Ovary (tissue), 10 donors: ENCODE measurements around the gene RAD51AP2. TPM values are rescaled to one million over a fixed set of nuclear protein-coding genes. Genes with fewer than 3 reads are reported as not detected.
"Not testable (repeated sequence)": the region's sequence is repeated elsewhere in the genome, so short reads cannot be mapped to it uniquely, and the experiment has no call there.

Source experiments
- DNase-seq, 5 donors: peaks; one replicate each; pipeline ENCODE4 v3.0.0-alpha.2; 2019 to 2020
- H3K27ac ChIP-seq, 2 donors: fragments of 200-600 bp; one replicate each; pipeline versions ENCODE4 v1.5.1 to v1.8.0; 2019 to 2022
- H3K27me3 ChIP-seq: fragments of 200-600 bp; one replicate; pipeline ENCODE4 v1.8.0; 2022
- H3K36me3 ChIP-seq: fragments of 200-600 bp; sonication (generic); one replicate; pipeline ENCODE4 v1.5.1; 2019
- H3K4me1 ChIP-seq: one replicate; pipeline ENCODE4 v1.8.1; 2013; ENCODE audit warnings: mild to moderate bottlenecking, moderate library complexity; ENCODE audit not compliant: insufficient read depth
- H3K4me3 ChIP-seq: fragments of 200-600 bp; sonication (generic); one replicate; pipeline ENCODE4 v1.5.1; 2017
- H3K9me3 ChIP-seq, 2 donors: fragments of 200-600 bp in 1 of 2; sonication (generic) in 1 of 2; one replicate each; pipeline versions ENCODE4 v1.5.1 to v1.8.1; 2013 to 2019; ENCODE audit warnings: mild to moderate bottlenecking in 1 of 2, moderate library complexity in 1 of 2
- EP300 ChIP-seq: sonication (generic); formaldehyde crosslinking; IDR thresholded peaks from one replicate; pipeline ENCODE4 v1.6.1; 2017; ENCODE audit warnings: antibody characterized with exemption
- POLR2A ChIP-seq: fragments of 450-650 bp; IDR thresholded peaks from one replicate; pipeline ENCODE4 v1.6.1; 2017; ENCODE audit warnings: antibody characterized with exemption, mild to moderate bottlenecking, moderate library complexity
- WGBS, 3 donors: extraction: QIAGEN DNeasy Blood & Tissue Kit in 1 of 3; methylation state at CpG; one replicate each; pipeline versions ENCODE4 v1.1.5 to v1.1.7; 2013 to 2017; 5-methylcytosine and 5-hydroxymethylcytosine counted together
- intact Hi-C, 4 donors: fragments of 100-400 bp; cut with DNase I; formaldehyde crosslinking; loops; one replicate each; pipeline versions ENCODE4 v1.11.0 to v1.15.1; 2022 to 2023
- long read RNA-seq, 3 donors: library from polyadenylated mRNA in 2 of 3; unstranded in 2 of 3; transcript quantifications; one replicate each; pipeline ENCODE4 v2.0.0 and lab custom pipeline, GENCODE V29; 2021 to 2026
- polyA plus RNA-seq, 2 donors: library from polyadenylated mRNA; stranded (reverse); fragments of 200-250 nt in 1 of 2; fragments of 350-450 nt in 1 of 2; fragmentation: Illumina TruSeq in 1 of 2; extraction: RNeasy Lipid Tissue Mini Kit (QIAGEN cat#74804) in 1 of 2; gene quantifications; one replicate each; pipeline ENCODE4 v1.2.3, GENCODE V29; 2013 to 2014
- total RNA-seq, 7 donors: library from RNA; depleted of rRNA in 2 of 7; stranded (reverse); fragments of >200 nt in 2 of 7; fragmentation: NEBNext Ultra II Directional in 3 of 7; extraction: Animal tissue kit (Norgen Biotek cat#: 25700) in 3 of 7; gene quantifications; one replicate each; pipeline versions ENCODE4 v1.1.0 to v1.2.4, GENCODE V29; 2016 to 2023
- TF ChIP-seq, protein P1 (sequence below), 3 donors: fragments of 450-650 bp in 2 of 3; fragments of 200-600 bp in 1 of 3; IDR thresholded peaks; one replicate each; pipeline versions ENCODE4 v1.5.1 to v1.8.0; 2016 to 2022; ENCODE audit warnings: antibody characterized with exemption in 3 of 3, mild to moderate bottlenecking in 1 of 3
- donor health status: DM: no; HTN: no; CAD: no; lungs with moderate emphysema.
- donor health status: DM: no; HTN: no; CAD: no.
- donor health status: Bipolar disorder and iron deficiency.
- donor health status: DM: yes; HTN: yes; CAD: no.
- donor health status: DM: no; HTN: no; CAD: no.
- donor health status: DM: yes; HTN: yes; CAD: no.

Gene RAD51AP2
- total RNA-seq (under 1 TPM; 0.05 to 0.24 (median 0.10) TPM), polyA plus RNA-seq (under 1 TPM; 0.02 to 0.05 TPM)
- long read RNA-seq, donor 1, partial matches to known transcripts = 0 of 1 reads
- long read RNA-seq, donor 1, other reads (novel, unspliced or antisense) = 1 of 1 reads
- long read RNA-seq, donor 2, transcript RAD51AP2-201 (3 exons, 3,724 nt) = major isoform, 19 of 29 reads
- long read RNA-seq, donor 2, partial matches to known transcripts = 10 of 29 reads
- long read RNA-seq, donor 2, other reads (novel, unspliced or antisense) = 0 of 29 reads
- long read RNA-seq, donor 3 = 0 reads

DNA sequence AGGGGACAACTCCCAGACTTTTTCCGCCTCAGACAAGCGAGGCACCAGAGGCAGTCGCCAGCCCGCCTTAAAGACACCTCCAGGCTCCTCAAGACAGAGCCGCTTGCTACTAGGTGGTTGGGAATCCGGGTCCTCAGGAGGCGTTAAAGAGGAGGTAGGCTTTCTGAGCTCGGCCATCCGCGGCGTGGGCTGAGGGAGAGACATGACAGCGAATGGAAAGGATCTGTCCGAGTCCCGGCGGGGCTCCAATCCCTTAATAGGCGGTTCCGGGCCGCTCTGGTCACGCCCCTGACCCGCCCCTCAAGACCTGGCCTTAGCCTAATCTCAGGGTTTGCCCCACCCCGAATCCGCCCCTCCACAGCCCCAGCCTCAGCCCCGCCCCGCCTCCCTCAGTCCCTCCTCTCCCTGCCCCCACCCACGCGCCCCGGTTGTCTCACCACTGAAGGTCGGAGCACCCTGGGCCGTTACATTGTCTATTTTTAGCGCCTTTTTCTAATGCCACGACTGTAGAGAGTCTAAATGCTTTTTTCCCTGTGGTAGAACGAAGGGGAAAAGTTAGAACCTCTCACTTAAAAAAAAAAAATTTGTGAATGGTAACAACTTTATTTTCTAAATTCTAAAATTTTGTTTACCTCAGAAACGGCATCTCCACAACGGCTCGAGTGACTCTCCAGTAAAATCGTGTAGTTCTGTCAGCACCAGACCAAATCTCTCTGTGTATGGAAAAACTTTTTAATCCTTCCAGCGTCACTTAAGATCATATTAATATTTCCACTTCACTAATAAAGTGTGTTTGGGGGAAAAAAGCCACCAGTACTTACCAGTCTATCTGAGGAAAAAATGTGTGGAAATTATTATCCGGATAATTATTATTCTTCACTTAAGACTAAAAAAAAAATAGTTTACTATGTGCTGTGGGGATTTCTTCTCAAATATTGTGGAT is at the start of gene RAD51AP2:
RAD51AP2 (minus strand) TSS at position 229 of the 943 bp plus-strand sequence; CDS start at position 204, 25 bp downstream.
- Histone ChIP-seq H3K36me3 (no peaks in the 10 kb centered on the region), H3K27ac (peak within 1 kb of the TSS in 1 of 2 donors; percentile 71), H3K4me1 (no peaks in the 10 kb centered on the region), H3K9me3 (no peaks in the 10 kb centered on the region), H3K4me3 (peak within 1 kb of the TSS; percentile 41), H3K27me3 (no peaks in the 10 kb centered on the region)
- intact Hi-C loops = no loop called here
- DNase-seq = peak; percentile 89 to 94 (median 93)
- TF ChIP-seq EP300 = no peak
- TF ChIP-seq, protein P1, sequence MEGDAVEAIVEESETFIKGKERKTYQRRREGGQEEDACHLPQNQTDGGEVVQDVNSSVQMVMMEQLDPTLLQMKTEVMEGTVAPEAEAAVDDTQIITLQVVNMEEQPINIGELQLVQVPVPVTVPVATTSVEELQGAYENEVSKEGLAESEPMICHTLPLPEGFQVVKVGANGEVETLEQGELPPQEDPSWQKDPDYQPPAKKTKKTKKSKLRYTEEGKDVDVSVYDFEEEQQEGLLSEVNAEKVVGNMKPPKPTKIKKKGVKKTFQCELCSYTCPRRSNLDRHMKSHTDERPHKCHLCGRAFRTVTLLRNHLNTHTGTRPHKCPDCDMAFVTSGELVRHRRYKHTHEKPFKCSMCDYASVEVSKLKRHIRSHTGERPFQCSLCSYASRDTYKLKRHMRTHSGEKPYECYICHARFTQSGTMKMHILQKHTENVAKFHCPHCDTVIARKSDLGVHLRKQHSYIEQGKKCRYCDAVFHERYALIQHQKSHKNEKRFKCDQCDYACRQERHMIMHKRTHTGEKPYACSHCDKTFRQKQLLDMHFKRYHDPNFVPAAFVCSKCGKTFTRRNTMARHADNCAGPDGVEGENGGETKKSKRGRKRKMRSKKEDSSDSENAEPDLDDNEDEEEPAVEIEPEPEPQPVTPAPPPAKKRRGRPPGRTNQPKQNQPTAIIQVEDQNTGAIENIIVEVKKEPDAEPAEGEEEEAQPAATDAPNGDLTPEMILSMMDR (IDR thresholded peaks at IDR 0.05) = no peak
- no peak for TF ChIP-seq POLR2A
- 1 to 3% (median 2%) methylated on average over 38 of the region's 38 CpGs for WGBS, 3 donors

DNA sequence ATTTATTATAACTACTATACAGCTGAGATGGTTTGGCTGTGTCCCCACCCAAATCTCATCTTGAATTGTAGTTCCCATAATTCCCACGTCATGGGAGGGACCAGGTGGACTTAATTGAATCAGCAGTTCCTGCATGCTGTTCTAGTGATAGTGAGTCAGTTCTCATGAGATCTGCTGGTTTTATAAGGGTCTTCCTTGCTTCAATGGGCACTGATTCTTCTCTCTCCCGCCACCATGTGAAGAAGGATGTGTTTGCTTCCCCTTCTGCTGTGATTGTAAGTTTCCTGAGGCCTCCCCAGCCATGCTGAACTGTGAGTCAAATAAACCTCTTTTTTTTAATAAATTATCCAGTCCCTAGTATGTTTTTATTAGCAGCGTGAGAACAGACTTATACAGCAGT is 47.5 kb upstream of the RAD51AP2 start:
- H3K4me1 ChIP-seq, intact Hi-C loops, H3K27me3 ChIP-seq, H3K9me3 ChIP-seq, DNase-seq, H3K36me3 ChIP-seq, H3K27ac ChIP-seq, H3K4me3 ChIP-seq: not testable (repeated sequence)
- WGBS, 3 donors = 85 to 92% (median 87%) methylated on average over 3 of the region's 3 CpGs

DNA sequence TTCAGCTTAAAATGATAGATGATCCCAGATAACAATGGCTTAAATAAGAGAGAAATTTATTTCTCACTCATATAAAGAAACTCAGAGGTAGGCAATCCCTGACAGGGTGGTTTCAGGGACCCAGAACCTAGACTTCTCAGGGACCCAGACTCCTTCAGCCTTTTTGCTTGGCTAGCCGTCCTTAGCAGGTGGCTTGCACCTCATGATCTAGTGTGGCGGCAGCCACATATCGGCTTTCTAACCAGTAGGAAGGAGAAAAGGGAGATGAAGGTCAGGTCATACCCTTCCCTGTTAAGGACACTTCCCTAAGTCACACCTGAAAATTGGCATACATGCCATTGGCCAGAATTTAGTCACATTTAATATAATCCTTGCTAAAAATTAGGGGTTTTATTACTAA is 40.6 kb upstream of the RAD51AP2 start:
- intact Hi-C loops = no loop called here
- DNase-seq = no peak
- H3K36me3 ChIP-seq = no peaks in the 10 kb centered on the region
- H3K4me3 ChIP-seq = no peak overlapping the region
- H3K9me3 ChIP-seq = no peaks in the 10 kb centered on the region
- H3K4me1 ChIP-seq = no peaks in the 10 kb centered on the region
- no peaks in the 10 kb centered on the region for H3K27me3 ChIP-seq
- 82 to 93% (median 92%) methylated on average over 3 of the region's 3 CpGs for WGBS, 3 donors
- H3K27ac ChIP-seq = no peak overlapping the region
- no peak for TF ChIP-seq POLR2A
- TF ChIP-seq EP300 = no peak
- TF ChIP-seq, protein P1 (IDR thresholded peaks at IDR 0.05) = no peak

DNA sequence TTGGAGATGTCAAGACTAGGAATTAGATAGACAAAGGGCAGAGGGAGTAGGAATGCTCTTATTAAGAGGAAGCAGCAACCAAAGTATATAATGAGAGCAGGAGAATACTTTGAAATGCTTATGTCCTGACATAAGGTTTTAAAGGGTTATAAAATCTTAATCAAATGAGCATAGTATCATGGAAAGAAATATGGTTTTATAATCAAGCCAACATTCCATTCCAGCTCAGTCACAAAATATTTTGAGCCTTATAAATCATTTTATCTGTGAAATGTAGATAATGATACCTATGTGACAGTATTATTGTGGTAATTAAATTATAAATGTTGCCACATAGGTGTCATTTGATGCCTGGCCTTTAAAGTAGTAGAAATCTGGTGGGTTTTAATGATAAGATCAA is 39.8 kb upstream of the RAD51AP2 start:
- no peak overlapping the region for H3K27ac ChIP-seq
- H3K9me3 ChIP-seq = no peaks in the 10 kb centered on the region
- H3K27me3 ChIP-seq = no peaks in the 10 kb centered on the region
- no peak overlapping the region for H3K4me3 ChIP-seq
- DNase-seq = no peak
- TF ChIP-seq POLR2A = no peak
- TF ChIP-seq, protein P1 (IDR thresholded peaks at IDR 0.05) = no peak
- TF ChIP-seq EP300 = no peak
- intact Hi-C loops = no loop called here
- H3K4me1 ChIP-seq = no peaks in the 10 kb centered on the region
- no peaks in the 10 kb centered on the region for H3K36me3 ChIP-seq

DNA sequence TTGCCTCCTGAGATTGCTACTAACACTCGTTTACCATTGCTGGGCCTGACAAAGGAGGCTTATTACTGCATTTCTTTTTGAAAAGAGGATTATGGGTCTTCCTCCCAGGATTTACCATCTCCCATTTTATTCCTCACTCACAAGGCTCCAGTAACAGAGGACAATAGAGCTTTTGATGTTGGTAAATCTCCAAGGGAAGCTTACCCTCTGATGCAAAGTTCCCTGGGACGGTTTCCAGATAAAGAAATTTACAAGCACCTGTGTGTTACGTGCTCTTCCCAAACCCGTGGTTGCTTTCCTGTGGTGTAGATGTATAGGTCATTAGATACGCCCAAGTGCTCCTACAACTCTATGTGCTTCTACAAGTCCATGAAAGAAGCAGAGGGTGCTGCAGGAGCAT is 39.4 kb upstream of the RAD51AP2 start:
- Histone ChIP-seq H3K27ac (no peak overlapping the region), H3K4me3 (no peak overlapping the region), H3K9me3 (no peaks in the 10 kb centered on the region), H3K36me3 (no peaks in the 10 kb centered on the region), H3K27me3 (no peaks in the 10 kb centered on the region), H3K4me1 (no peaks in the 10 kb centered on the region)
- no peak for DNase-seq
- intact Hi-C loops = no loop called here
- WGBS, 3 donors = 76 to 80% (median 78%) methylated on average over 5 of the region's 5 CpGs
- no peak for TF ChIP-seq POLR2A
- TF ChIP-seq EP300 = no peak
- TF ChIP-seq, protein P1 (IDR thresholded peaks at IDR 0.05) = no peak
